C1 segment of cervical spinal cord (tissue), 14 donors: Measurements from ENCODE around the gene TUBB3.
"Not testable (repeated sequence)": the region's sequence is repeated elsewhere in the genome, so short reads cannot be mapped to it uniquely, and the experiment has no call there.

Experiments
- DNase-seq, 14 donors: peaks; one replicate each; lab custom pipeline; 2025; lab: John Stamatoyannopoulos, UW

The TUBB3 gene

DNA sequence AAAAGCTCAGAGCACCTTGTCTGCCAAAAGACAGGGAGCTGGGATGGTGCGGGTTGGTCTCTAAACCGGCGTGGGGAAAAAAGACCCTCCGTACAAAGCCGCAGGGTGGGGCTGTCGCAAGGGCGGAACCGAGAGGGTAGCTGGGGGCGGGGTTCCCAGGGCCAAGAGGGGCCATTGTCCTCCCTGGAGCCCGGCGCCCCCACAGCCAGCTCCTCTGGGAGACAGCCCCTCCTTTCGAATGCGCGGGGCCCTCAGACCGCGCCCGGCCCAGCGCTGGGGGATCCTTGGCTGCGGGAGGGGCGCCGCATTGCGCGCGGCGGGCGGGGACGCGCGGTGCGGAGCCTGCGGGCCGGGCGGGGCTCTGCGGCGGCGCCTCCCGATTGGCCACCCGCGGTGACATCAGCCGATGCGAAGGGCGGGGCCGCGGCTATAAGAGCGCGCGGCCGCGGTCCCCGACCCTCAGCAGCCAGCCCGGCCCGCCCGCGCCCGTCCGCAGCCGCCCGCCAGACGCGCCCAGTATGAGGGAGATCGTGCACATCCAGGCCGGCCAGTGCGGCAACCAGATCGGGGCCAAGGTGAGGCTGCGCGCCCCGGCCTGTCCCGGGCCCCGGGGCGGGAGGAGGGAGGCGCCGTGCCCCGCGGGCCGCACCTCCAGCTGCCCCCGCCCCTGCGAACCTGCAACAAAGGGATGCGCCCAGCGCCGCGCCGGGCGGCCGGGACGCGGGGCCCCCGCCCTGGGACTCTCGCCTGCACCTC, at the start of gene TUBB3:
TSS of gene TUBB3 (plus strand) at position 459 of the 756 bp plus-strand sequence. CDS start at position 519, 60 bp downstream.
- peak in 12 of 14 donors; percentile 14 to 79 (median 54) for DNase-seq

DNA sequence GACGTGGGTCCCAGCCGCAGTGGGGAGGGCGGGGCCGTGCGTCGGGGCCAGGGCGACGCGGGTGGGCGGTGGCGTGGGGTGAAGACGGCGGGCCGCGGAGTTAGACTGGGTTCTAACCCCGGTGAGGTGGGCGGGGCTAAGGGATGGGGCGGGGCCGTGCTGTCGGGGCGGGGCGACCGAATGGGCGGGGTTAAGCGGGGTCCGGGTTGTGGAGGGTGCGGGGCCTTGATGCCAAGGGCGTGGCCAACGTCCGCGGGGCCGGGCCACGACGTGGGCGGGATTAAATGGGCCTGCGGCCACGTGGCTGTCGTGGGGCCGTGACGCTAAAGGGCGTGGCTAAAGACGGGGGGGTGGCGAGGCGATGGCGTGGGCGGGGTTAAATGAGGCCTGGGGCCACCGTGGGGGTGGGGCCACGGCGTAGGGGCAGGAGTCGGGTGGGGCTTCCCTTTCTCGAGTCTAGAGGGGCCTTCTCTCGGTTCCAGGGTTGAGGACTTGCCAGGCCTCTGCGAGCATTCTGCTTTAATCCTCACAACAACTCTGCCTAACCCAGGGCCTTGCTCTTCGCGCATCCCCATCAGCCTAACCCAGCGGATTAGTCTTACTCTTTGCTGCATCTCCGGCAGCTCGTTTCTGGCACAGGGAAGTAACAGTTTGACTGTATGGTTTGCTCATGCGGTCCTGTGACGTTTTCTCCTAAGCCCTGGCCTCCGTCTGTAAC, 49.0 kb upstream of the TUBB3 start:
- DNase-seq: peak; percentile 73 to 98 (median 94)

DNA sequence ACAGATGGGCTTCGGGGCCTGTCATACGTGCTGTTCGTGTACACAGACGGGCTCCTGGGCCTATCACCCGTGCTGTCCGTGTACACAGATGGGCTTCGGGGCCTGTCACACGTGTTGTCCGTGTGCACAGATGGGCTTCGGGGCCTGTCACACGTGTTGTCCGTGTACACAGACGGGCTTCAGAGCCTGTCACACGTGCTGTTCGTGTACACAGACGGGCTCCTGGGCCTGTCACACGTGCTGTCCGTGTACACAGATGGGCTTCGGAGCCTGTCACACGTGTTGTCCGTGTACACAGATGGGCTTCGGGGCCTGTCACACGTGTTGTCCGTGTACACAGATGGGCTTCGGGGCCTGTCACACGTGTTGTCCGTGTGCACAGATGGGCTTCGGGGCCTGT, 44.0 kb upstream of the TUBB3 start:
- not testable (repeated sequence) for DNase-seq

DNA sequence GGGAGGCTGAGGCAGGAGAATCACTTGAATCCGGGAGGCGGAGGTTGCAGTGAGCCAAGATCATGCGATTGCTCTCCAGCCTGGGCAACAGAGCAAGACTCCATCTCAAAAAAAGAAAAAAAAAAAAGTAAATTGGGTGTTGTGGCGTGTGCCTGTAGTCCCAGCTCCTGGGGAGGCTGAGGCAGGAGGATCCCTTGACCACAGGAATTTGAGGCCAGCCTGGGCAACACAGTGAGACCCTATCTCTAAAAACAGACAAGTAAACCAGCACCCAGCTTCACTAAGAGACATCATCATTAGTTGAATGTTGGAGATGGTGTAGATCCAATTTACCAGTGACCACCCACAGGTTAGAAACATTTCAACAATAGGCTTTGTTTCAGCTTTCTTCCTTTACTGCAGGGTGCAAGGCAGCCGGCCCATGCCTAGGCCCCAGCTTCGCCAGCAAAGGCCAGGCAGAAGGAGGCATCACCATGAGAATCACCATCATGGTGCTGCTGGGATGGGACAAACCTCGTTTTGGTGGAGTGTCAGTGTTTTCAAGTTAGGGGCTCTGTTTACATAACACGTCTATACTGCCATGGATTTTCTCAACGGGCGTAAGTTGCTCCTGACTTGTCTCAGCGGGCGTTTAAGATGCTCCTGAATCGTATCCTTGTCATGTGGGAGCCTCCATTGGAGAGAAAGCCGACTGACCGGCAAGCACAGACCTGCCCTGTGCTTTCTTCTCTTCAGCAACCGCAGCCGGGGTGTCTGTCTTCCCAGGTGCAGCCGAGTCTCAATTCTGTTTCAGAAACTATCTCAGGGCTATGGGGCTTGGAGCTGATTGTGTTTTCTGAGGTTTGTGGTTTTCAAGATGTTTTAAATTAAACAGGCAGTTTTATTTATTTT, 42.4 kb upstream of the TUBB3 start:
- DNase-seq: no peak

DNA sequence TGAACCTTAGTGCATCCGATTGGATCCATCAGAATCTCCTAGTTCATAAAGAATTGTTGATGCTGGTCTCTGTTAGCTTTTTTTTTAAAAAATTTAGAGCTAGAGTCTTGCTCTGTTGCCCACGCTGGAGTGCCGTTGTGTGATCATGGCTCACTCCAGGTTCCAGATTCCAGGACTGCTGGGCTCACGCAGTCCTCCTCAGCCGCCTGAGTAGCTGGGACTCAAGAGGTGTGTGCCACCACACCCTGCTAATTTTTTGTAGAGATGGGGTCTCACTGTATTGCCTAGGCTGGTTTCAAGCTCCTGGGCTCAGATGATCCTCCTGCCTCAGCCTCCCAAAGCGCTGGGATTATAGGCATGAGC, 41.8 kb upstream of the TUBB3 start:
- DNase-seq: no peak

- DNase-seq: no peak
These were observed 39.6 kb upstream of the TUBB3 start for GRCh38 chr16:89883346-89884040.

- no peak for DNase-seq
These were observed 39.1 kb upstream of the TUBB3 start for GRCh38 chr16:89884041-89884421.

DNA sequence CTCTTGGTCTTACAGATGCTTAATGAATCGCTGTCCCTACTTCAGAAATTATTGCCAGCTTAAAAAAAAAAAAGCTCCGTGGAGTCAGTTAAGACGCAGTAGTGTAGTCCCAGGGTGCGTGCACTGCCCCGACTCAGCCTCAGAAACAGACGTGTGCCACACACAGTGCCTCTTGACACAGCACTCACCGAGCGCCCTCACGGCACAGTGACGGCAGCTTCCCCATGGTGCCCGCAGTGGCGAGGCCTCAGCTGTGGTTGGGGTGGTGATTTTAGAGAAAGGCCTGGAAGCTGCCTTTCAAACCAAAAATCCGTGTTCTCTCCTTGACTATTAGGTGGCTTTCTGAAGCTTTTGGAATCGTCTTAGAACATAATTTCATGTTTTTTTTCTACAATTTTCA, 35.9 kb upstream of the TUBB3 start:
- DNase-seq: no peak

DNA sequence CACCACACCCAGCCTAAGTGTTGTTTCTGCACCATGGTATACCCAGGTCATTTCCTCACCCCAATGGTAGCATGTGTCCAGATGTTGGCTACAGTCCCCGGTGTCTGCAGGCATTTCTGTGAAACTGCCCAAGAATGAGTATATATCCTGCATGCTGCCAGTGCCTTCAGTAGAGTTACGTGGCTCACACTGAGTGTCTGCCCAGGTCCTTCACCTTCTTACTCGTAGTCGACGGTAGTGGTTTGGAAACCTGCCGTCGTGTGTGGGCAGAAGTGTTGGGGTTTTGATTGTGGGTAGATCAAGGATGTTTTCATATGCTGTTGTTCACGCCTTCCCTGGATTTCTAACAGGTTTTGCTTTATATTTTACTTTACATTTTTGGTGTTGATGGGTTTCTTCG, 32.9 kb upstream of the TUBB3 start:
- DNase-seq: no peak

DNA sequence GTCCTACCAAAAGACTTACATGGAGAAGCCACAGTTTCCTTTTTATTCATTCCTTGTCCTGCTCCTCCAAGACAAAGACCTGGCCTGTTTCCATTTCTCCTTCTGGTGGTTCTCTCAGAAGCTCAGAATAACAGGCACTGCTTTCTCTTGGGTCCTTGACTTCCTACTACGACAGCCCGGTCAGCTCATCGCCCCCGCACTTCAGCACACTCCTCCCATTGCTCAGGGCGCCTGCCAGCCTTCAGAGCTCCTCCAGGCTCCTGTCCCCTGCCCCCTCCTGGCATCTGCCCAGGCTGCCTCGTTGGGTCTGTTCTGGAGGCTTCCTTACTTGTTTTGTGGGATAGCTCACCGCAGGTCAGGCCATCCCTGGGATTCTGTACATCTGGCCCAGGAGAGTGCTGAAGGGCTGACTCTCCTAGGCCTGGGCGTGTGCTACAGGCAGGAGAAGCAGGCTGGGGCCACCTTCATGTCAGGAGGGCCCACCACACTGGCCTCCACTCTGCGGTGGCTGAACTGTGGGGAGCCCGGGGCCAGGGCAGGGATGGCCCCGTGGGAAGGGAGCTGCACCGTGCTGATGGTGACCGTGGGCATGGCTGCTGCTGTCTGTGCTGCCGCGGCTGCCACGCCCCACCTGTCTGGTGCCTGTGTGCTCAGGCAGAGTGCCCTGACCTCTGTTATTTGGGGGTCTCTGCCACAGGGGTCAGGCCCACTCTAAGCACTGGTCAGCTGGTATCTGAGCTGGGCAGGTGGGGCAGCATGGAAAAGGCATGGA, 32.1 kb upstream of the TUBB3 start:
- no peak for DNase-seq

DNA sequence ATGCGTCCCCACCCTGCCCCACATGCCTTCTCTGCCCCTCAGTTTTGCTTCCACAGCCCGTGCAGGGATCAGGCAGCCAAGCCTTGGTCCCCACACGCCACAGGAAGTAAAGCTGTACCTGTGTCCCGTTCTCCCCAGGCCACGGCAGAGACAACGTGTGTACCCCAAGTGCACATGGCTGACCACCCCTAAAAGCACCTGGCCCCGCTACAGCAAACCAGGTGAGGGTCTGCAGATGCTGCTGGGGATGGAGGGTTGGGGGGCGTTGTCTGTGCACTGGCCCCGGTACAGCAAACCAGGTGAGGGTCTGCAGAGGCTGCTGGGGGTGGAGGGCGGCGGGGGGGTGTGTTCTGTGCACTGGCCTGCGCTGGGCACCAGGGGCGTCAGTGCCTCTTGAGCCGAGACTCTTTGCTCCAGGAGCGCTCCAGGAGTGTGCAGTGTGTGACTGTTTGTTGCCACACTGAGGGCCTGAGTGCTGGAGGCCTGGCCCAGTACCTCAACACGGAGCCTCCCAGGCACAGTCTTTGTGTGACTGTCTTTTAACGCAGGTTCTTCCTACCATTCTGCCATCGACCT, 31.0 kb upstream of the TUBB3 start:
- DNase-seq: no peak

GRCh38 chr16:89892635-89893034, 30.5 kb upstream of the TUBB3 start:
- DNase-seq: no peak

GRCh38 chr16:89893642-89894548, 29.2 kb upstream of the TUBB3 start:
- DNase-seq: peak in 1 of 14 donors; percentile 43

DNA sequence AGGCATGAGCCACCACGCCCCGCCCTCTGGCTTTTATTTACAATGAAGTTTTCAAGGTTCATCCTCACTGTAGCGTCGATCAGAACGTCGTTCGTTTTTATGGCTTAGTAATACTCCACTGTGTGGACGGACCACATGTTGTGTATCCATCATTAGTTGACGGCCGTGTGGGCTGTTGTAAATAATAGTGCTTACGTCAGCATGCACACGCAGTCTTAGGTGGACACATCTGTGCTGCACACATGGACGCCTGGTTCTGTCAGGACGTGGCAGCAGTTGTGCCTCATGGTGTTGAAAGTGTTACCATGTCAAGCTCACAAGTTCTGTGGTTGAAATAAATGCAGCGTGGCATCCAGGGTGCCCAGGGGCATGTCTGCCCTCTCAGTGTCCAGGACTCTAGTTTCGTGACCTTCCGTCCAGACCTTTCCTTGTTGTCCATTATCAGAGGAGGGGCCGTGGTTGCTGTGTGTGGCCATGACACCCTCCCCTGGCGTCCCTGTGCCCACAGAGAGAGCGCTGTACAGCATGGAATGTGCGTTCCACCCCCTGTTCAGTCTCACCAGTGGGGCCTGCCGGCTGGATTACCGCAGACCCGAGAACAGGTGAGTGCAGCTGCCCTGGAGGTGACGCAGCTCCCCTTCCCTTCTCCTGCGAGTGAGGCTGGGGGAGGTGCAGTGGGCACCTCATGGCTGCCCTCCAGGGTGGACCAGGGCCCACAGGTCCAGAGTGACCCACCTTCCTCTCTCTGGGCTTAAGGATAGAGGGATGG, 27.5 kb upstream of the TUBB3 start:
- DNase-seq: no peak

GRCh38 chr16:89897204-89897603, 25.9 kb upstream of the TUBB3 start:
- DNase-seq: no peak

DNA sequence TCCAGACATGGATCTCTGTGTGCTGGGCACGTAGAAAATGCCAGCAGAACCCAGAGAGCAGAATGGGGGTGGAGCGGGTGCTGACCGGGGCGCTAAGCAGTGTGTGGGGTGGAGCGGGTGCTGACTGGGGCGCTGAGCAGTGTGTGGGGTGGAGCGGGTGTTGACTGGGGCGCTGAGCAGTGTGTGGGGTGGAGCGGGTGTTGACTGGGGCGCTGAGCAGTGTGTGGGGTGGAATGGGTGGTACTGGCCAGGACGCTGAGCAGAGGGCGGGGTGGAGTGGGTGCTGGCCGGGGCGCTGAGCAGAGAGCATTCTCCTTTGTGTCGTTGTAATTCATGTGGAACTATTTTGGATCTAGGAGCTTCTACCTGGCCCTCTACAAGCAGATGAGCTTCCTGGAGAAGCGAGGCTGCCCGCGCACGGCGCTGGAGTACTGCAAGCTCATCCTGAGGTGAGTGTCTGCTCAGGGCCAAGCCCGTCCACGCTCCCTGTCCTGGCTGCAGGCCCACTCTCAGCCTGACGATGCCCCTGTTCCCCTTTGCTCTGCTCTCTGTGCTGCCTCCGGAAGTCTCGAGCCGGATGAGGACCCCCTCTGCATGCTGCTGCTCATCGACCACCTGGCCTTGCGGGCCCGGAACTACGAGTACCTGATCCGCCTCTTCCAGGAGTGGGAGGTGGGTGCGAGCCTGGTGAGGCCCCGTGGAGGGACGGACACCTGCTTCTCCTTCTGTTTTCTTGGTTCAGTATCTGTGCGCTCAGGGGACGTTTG, 24.8 kb upstream of the TUBB3 start:
- no peak for DNase-seq

DNA sequence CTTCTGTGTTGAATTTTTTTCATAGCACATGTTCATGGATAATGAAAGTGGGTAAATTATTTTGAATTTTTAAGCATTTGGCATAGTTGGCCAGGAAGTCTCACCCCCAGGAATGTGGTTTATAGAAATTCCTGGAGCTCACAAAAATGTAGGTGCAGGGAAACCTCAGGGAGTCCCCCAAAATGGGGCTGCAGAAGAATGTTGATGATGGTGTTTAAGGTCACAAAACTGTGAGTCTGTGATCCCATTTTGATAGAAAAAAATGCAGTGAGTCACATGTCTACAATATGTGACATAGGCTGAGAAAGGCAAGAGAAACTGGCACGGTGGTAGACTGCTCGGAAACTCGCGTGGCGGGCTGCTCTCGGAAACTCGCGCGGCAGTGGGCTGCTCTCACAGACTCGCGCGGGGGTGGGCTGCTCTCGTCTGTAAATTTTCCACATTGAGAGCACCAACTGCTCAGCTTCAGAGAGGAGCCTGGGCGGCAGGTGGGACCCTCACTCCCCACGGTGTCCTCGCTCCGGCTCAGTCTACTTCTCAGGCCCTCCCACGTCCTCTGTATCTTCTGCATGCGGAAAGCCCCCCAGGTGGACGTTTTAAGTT, 23.2 kb upstream of the TUBB3 start:
- no peak for DNase-seq
